Left ventricle myocardium inferior (tissue), 1 donor: ENCODE measurements around the gene TBCC. TPM values are rescaled to one million over a fixed set of nuclear protein-coding genes. Genes with fewer than 3 reads are reported as not detected.

Source experiments
- DNase-seq: peaks from one replicate; pipeline ENCODE4 v3.0.0-alpha.2; 2020
- H3K27ac ChIP-seq: fragments of 200-600 bp; replicated peaks from 2 replicates; pipeline ENCODE4 v1.8.0; 2021
- H3K27me3 ChIP-seq: fragments of 200-600 bp; 2 replicates; pipeline ENCODE4 v1.8.0; 2021; ENCODE audit warnings: low read depth
- H3K36me3 ChIP-seq: fragments of 200-600 bp; 2 replicates; pipeline ENCODE4 v1.8.0; 2021
- H3K4me1 ChIP-seq: fragments of 200-600 bp; 2 replicates; pipeline ENCODE4 v1.8.0; 2021
- H3K4me3 ChIP-seq: fragments of 200-600 bp; 2 replicates; pipeline ENCODE4 v1.8.0; 2021; ENCODE audit warnings: mild to moderate bottlenecking, moderate library complexity
- H3K9me3 ChIP-seq: fragments of 200-600 bp; replicated peaks from 2 replicates; pipeline ENCODE4 v1.8.0; 2021
- intact Hi-C: fragments of 100-400 bp; cut with micrococcal nuclease; formaldehyde crosslinking; loops from one replicate; pipeline ENCODE4 v1.11.0; 2022
- total RNA-seq: library from RNA; stranded (reverse); fragmentation: NEBNext Ultra II Directional; extraction: Animal tissue kit (Norgen Biotek cat#: 25700); gene quantifications from one replicate; pipeline ENCODE4 v1.2.1, GENCODE V29; 2021
- TF ChIP-seq, protein P1 (sequence below): fragments of 200-600 bp; IDR thresholded peaks from 2 replicates; pipeline ENCODE4 v1.8.0; 2021; ENCODE audit warnings: antibody characterized with exemption, mild to moderate bottlenecking, borderline replicate concordance
- donor health status: DM: no; HTN: yes; CAD: no; lungs with severe emphysema.

Gene TBCC
- total RNA-seq, 1 donor from 2014 or later = 12.8 TPM

DNA sequence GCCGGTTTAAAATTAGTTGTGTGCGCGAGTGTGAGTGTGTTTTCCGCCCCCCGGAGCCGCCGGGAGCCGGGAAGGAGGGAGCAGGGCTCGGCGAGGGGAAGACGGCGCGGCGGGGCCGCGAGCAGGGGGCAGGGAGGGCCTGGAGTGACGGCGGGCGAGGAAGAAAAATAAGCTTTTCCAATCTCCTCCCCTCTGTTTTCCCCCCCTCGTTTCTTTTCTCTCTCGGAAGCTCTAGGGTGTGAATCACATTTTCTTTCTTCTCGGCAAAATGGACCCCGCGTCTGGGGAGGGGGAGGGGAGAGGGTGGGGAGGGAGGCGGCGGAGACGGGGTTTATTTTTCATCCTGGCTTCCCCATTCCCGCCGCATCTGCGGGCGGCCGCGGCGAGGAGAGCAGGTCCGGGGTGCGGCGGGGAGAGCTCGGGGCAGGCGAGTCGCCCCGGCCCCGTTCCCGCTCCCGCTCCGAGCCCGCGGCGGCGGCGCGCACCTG, 36.8 kb upstream of the TBCC start:
- DNase-seq = peak; percentile 77
- Histone ChIP-seq H3K9me3 (no peaks in the 10 kb centered on the region), H3K4me1 (peaks cover 59% of the 10 kb centered on the region), H3K27ac (peak overlapping the region; percentile 100), H3K27me3 (no peaks in the 10 kb centered on the region), H3K36me3 (no peaks in the 10 kb centered on the region), H3K4me3 (peak overlapping the region; percentile 96)
- intact Hi-C loops = no loop called here
- TF ChIP-seq, protein P1, sequence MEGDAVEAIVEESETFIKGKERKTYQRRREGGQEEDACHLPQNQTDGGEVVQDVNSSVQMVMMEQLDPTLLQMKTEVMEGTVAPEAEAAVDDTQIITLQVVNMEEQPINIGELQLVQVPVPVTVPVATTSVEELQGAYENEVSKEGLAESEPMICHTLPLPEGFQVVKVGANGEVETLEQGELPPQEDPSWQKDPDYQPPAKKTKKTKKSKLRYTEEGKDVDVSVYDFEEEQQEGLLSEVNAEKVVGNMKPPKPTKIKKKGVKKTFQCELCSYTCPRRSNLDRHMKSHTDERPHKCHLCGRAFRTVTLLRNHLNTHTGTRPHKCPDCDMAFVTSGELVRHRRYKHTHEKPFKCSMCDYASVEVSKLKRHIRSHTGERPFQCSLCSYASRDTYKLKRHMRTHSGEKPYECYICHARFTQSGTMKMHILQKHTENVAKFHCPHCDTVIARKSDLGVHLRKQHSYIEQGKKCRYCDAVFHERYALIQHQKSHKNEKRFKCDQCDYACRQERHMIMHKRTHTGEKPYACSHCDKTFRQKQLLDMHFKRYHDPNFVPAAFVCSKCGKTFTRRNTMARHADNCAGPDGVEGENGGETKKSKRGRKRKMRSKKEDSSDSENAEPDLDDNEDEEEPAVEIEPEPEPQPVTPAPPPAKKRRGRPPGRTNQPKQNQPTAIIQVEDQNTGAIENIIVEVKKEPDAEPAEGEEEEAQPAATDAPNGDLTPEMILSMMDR = no peak

DNA sequence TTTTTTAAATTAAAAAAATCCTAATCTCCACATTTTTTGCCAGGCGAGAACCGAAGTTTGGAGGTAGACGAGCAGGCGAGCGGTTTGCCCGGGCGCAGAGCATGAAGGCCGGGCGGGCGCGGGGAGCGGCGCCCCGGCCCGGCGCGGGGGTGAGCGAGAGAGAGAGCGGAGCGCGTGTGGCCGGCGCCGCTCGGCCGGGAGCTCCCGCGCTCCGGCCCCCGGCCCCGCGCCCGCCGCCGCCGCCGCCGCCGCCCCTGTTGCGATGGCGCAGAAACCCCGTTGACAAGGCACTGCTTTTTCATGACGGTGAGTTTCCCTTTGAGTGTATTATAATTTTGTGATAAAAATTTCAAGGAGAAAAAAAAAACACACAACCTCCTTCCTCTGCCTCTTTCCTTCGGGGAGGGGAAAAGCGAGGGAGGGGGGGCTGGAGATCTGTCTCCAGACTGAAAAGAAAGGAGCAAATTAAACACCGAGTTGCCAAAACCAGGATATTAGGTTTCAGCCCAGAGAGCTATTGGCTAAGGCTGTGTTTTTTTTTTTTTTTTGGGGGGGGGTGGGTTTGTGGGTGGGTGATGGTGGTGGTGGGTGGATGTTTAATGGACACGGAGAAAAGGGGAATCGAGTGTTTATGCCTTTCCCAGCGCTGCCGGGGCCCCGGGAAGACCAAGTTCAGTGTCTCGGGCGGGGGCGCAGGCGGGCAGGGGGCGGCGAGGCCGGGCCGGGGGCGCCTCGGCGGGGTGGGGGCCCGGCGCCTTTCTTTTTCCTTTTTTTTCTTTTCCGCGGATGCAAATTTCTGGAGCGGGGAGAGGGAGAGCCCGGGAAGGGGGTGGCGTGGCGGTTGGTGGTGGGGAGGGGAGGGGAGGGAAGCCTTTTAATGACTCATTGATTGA, 36.1 kb upstream of the TBCC start, which contains the start of gene BICRAL:
BICRAL (plus strand) TSS at position 257 of the 893 bp plus-strand sequence. CDS start 39,971 bp downstream, outside the sequence.
- no peaks in the 10 kb centered on the region for H3K27me3 ChIP-seq
- DNase-seq = peak; percentile 58
- H3K9me3 ChIP-seq = no peaks in the 10 kb centered on the region
- peak within 1 kb of the TSS; percentile 96 for H3K4me3 ChIP-seq
- TF ChIP-seq, protein P1 = no peak
- no peaks in the 10 kb centered on the region for H3K36me3 ChIP-seq
- peak within 1 kb of the TSS; percentile 100 for H3K27ac ChIP-seq
- H3K4me1 ChIP-seq = peaks cover 53% of the 10 kb centered on the region
- intact Hi-C loops = no loop called here

DNA sequence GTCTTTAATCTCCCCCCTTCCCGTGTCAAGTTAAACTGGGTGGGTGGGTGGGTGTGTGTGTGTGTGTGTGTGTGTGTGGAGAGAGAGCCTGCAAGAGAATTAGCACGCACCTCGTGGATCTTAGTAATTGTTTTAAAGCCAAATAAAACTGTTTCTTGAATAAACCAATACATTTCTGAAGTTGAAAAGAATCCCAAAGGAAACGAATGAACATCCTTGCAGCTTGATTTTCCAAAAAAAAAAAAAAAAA, 35.6 kb upstream of the TBCC start:
- intact Hi-C loops = no loop called here
- H3K4me3 ChIP-seq = peak overlapping the region; percentile 96
- H3K27me3 ChIP-seq = no peaks in the 10 kb centered on the region
- no peaks in the 10 kb centered on the region for H3K9me3 ChIP-seq
- peaks cover 47% of the 10 kb centered on the region for H3K4me1 ChIP-seq
- H3K27ac ChIP-seq = peak overlapping the region; percentile 100
- H3K36me3 ChIP-seq = no peaks in the 10 kb centered on the region
- no peak for DNase-seq
- TF ChIP-seq, protein P1 = no peak

DNA sequence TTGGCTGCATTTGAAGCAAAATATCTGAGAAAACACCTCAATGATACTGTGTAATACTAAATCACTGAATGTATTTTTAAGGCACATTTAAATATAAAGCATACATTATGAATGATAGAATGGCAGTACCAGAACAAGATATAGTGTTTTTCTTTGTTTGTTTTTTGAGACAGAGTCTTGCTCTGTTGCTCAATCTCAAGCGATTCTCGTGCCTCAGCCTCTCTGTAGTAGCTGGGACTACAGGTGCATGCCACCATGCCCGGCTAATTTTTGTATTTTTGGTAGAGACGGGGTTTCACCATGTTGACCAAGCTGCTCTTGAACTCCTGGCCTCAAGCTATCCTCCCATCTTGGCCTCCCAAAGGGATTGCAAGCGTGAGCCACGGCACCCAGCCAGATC, 33.6 kb upstream of the TBCC start:
- intact Hi-C loops = no loop called here
- H3K9me3 ChIP-seq = no peaks in the 10 kb centered on the region
- no peaks in the 10 kb centered on the region for H3K27me3 ChIP-seq
- no peak overlapping the region for H3K27ac ChIP-seq
- TF ChIP-seq, protein P1 = no peak
- H3K4me3 ChIP-seq = no peak overlapping the region
- peaks cover 28% of the 10 kb centered on the region for H3K4me1 ChIP-seq
- DNase-seq = no peak
- no peaks in the 10 kb centered on the region for H3K36me3 ChIP-seq

DNA sequence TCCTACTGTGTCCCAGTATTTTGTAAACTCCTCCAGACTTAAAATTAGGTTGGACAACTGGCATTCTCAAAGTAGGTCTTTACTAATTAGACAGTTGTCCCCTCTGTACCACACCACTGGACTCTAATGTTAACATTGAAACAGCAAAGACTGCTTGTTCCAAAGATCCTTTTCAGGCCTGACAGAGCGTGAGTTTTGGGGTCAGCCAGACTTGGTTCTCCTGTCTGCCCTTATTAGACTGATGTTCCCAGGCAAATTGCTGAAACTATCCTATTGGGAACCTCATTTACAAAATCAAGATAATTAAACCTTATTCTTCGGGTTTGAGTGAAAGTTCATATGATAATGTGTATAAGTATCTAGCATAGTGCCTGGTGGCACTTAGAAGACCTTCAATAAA, 32.2 kb upstream of the TBCC start:
- no peak overlapping the region for H3K4me3 ChIP-seq
- no peaks in the 10 kb centered on the region for H3K27me3 ChIP-seq
- TF ChIP-seq, protein P1 = no peak
- no peak overlapping the region for H3K27ac ChIP-seq
- no peaks in the 10 kb centered on the region for H3K9me3 ChIP-seq
- DNase-seq = no peak
- peaks cover 18% of the 10 kb centered on the region for H3K4me1 ChIP-seq
- intact Hi-C loops = no loop called here
- no peaks in the 10 kb centered on the region for H3K36me3 ChIP-seq
